Fibroblast of skin of right biceps (primary cell): ENCODE results near the gene IL17B.

Experiments
- DNase-seq: peaks from one replicate; pipeline ENCODE4 v3.0.0-alpha.2; 2013

Gene IL17B

GRCh38 chr5:149376104-149376503 lies 3.0 kb downstream of the IL17B start:
- DNase-seq = no peak

GRCh38 chr5:149375434-149375833 lies 3.7 kb downstream of the IL17B start:
- DNase-seq = no peak

- no peak for DNase-seq
Observed at GRCh38 chr5:149374801-149375200, 4.3 kb downstream of the IL17B start.

- DNase-seq = no peak
Observed at GRCh38 chr5:149374303-149374702, 4.8 kb downstream of the IL17B start.

GRCh38 chr5:149372932-149373331 lies 6.2 kb downstream of the IL17B start:
- DNase-seq = no peak

GRCh38 chr5:149372076-149372795 lies 6.9 kb downstream of the IL17B start:
- DNase-seq = peak; percentile 41

- peak; percentile 43 for DNase-seq
Observed at GRCh38 chr5:149371296-149371962, 7.7 kb downstream of the IL17B start.

- DNase-seq = no peak
Observed at GRCh38 chr5:149370878-149371277, 8.2 kb downstream of the IL17B start.

GRCh38 chr5:149367972-149368645 lies 11.0 kb downstream of the IL17B start:
- DNase-seq = no peak

- peak; percentile 74 for DNase-seq
Observed at GRCh38 chr5:149367249-149367971, 11.7 kb downstream of the IL17B start.

GRCh38 chr5:149366169-149366729 lies 12.8 kb downstream of the IL17B start:
- DNase-seq = no peak

GRCh38 chr5:149365418-149365817 lies 13.7 kb downstream of the IL17B start:
- no peak for DNase-seq

- DNase-seq = no peak
Observed at GRCh38 chr5:149364719-149365118, 14.4 kb downstream of the IL17B start.

GRCh38 chr5:149363936-149364335 lies 15.2 kb downstream of the IL17B start:
- DNase-seq = no peak

- no peak for DNase-seq
Observed at GRCh38 chr5:149363358-149363757, 15.7 kb downstream of the IL17B start.

GRCh38 chr5:149362541-149362940 lies 16.6 kb downstream of the IL17B start:
- DNase-seq = no peak

GRCh38 chr5:149360272-149360671 lies 18.8 kb downstream of the IL17B start:
- no peak for DNase-seq

GRCh38 chr5:149358868-149359495 lies 20.1 kb downstream of the IL17B start:
- peak; percentile 37 for DNase-seq

- no peak for DNase-seq
Observed at GRCh38 chr5:149358294-149358651, 20.8 kb downstream of the IL17B start.

GRCh38 chr5:149357370-149358293 lies 21.5 kb downstream of the IL17B start, which contains the start of gene PCYOX1L:
Gene PCYOX1L (plus strand): TSS chr5:149358046. CDS start chr5:149358069, 23 bp downstream.
- peak; percentile 95 for DNase-seq

GRCh38 chr5:149356391-149356790 lies 22.7 kb downstream of the IL17B start:
- no peak for DNase-seq
